DND-41 (cell line): ENCODE data around the gene CC2D2A.

ENCODE experiments used
- CTCF ChIP-seq: IDR thresholded peaks from 2 replicates; pipeline ENCODE4 v1.5.1; 2012; ENCODE audit warnings: borderline replicate concordance, low read length, moderate library complexity, mild to moderate bottlenecking; ENCODE audit not compliant: poor library complexity, severe bottlenecking; ENCODE audit errors: extremely low read depth
- EZH2 ChIP-seq: IDR thresholded peaks from 3 replicates; pipeline ENCODE4 v1.6.1; 2012; ENCODE audit warnings: borderline replicate concordance, low read depth, mild to moderate bottlenecking, moderate library complexity, low read length, inconsistent platforms; ENCODE audit not compliant: severe bottlenecking

DNA sequence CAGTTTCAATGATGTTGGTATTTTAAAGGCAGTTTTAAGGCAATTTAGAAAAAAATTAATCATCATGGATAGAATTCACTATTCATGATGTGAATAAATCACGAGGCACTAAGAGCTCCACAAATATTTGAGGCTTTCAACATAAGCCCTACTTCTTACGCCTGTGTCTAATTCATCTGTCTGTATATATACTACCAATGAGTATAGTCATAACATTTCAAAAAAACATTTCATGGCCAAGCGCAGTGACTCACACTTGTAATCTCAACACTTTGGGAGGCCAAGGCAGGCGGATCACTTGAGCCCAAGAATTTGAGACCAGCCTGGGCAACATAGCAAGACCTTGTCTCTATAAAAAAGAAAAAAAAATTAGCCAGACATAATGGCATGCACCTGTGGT, 129.0 kb downstream of the CC2D2A start:
- TF ChIP-seq CTCF (no peak), EZH2 (no peak)
